GM12872 (cell line): Measurements from ENCODE around the gene PTPRN2.

Experiments used
- CTCF ChIP-seq: IDR thresholded peaks from 3 replicates; pipeline ENCODE4 v1.5.1; 2011; ENCODE audit warnings: low read depth, mild to moderate bottlenecking, low read length, moderate library complexity; ENCODE audit not compliant: insufficient read depth

The PTPRN2 gene

GRCh38 chr7:158601090-158601489 lies 13.5 kb upstream of the PTPRN2 start:
- TF ChIP-seq CTCF: no peak

- no peak for TF ChIP-seq CTCF
Measured at GRCh38 chr7:158596745-158597144, 9.1 kb upstream of the PTPRN2 start.

GRCh38 chr7:158596309-158596708 lies 8.7 kb upstream of the PTPRN2 start:
- TF ChIP-seq CTCF: no peak

DNA sequence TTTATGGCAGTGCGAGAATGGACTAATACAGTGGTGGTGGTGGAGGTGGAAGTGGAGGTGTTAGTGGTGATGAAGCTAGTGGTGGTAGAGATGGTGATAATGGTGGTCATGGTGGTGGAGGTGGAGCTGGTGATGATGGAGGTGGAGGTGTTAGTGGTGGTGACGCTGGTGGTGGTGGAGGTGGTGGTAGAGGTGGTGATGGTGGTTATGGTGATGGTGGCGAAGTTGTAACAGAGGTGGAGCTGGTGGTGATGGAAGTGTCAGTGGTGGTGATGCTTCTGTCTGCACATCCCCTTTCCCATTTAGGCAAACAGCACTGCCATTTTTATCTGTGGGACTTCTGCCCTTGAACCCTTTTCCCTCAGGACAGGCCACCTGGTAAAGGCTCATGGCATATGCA lies 7.4 kb upstream of the PTPRN2 start:
- TF ChIP-seq CTCF: no peak

DNA sequence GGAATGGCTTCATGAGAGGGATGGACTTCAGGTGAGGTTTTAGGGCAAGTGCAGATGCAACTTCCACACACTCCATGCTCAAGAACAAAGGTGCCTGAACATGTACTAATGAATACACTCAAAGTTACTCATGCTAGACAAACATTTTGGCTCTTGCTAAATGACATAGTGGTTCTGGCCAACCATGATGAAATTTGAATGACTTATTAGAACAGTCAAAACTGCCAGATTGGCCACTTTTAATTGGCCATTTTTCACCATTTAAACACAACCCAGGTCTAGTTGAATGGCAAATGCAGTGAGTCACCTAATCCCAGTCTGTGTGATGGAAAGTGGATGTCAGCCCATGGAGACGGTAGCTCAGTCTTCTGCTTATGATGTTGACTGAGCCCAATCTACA lies 4.9 kb upstream of the PTPRN2 start:
- TF ChIP-seq CTCF: no peak

DNA sequence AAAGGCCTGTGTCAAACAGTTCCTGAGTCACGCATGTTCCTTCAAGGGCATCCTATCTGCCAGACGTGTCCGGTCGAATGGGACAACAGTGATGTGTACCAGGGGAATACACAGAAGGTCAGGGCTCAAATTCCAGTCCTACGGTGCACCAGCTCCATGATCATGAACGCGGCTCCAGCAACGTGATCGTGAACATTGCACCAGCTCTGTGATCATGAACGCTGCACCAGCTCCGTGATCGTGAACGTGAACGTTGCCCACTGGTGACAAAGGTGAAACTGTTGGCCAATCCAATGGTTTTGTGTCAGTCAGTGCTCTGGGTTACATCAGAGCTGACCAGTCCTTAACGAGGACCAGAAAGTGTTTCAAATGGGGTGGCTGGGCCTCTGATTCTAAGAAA lies 4.3 kb upstream of the PTPRN2 start:
- TF ChIP-seq CTCF: no peak

- no peak for TF ChIP-seq CTCF
Measured at GRCh38 chr7:158590181-158590530, 2.5 kb upstream of the PTPRN2 start.

- TF ChIP-seq CTCF: no peak
Measured at GRCh38 chr7:158589653-158590052, 2.0 kb upstream of the PTPRN2 start.
